PC-9 (cell line): ENCODE results near the gene NCK1.

ENCODE experiments used
- EZH2 ChIP-seq: fragments of 200-600 bp; sonication (generic); IDR thresholded peaks from 2 replicates; pipeline ENCODE4 v1.8.0; 2017; ENCODE audit warnings: antibody characterized with exemption, low read depth
- TF ChIP-seq, protein P1 (sequence below): fragments of 200-600 bp; sonication (generic); conservative IDR thresholded peaks from 2 replicates; pipeline ENCODE4 v1.6.1; 2017; ENCODE audit warnings: mixed run types, antibody characterized with exemption, mild to moderate bottlenecking, moderate library complexity

- TF ChIP-seq, protein P1, sequence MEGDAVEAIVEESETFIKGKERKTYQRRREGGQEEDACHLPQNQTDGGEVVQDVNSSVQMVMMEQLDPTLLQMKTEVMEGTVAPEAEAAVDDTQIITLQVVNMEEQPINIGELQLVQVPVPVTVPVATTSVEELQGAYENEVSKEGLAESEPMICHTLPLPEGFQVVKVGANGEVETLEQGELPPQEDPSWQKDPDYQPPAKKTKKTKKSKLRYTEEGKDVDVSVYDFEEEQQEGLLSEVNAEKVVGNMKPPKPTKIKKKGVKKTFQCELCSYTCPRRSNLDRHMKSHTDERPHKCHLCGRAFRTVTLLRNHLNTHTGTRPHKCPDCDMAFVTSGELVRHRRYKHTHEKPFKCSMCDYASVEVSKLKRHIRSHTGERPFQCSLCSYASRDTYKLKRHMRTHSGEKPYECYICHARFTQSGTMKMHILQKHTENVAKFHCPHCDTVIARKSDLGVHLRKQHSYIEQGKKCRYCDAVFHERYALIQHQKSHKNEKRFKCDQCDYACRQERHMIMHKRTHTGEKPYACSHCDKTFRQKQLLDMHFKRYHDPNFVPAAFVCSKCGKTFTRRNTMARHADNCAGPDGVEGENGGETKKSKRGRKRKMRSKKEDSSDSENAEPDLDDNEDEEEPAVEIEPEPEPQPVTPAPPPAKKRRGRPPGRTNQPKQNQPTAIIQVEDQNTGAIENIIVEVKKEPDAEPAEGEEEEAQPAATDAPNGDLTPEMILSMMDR: no peak
- no peak for TF ChIP-seq EZH2
These were observed 69.6 kb downstream of the NCK1 start for GRCh38 chr3:136931606-136932005.
